ENCODE results near the gene SPACA6. TPM values are rescaled to one million over a fixed set of nuclear protein-coding genes. Genes with fewer than 3 reads are reported as not detected.

Gene SPACA6
- total and polyA plus RNA-seq, 10 of the 15 experiments (the other 5 are each of a cell fraction or from before 2014, with no cell fraction given), result 0.31 to 6.5 (median 1.7) TPM

DNA sequence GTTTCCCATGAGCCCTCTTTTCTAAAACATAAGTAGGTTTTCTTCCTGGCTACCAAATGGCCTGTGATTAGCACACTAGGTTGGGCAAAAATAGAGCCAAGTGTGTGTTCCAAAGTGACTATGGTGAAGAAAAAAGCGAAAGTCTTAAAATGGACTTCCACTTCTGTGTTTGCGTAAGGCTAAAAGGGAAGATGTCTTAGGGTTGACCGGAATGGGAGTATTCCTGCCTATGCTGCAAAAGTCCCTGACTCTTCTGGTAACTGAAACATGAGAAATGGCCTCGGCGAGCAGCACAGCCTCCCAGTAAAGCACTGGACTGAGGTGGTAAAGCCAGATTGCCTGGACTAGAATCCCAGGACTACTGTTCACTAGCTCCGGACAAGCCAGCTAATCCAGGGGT is 61.0 kb downstream of the SPACA6 start:
- H3K9ac ChIP-seq (ENCODE audit: control insufficient read depth, insufficient read depth, low read length), result no peak overlapping the region
- H2AFZ ChIP-seq (ENCODE audit: control insufficient read depth, low read depth, low read length), result no peak overlapping the region
- SMC1A ChIA-PET (ENCODE audit: uncharacterized antibody, unreplicated experiment), result no interaction called here
- H3K9me3 ChIP-seq (replicated peaks; ENCODE audit: control insufficient read depth, insufficient read depth, low read length), result no peaks in the 10 kb centered on the region; the same call in 2 of the 3 replicates
- TF ChIP-seq NKRF (conservative IDR thresholded peaks at IDR 0.05) (no peak), MXI1 (IDR thresholded peaks at IDR 0.05; ENCODE audit: low read depth, low read length) (no peak), SKIL (IDR thresholded peaks at IDR 0.05; ENCODE audit: low read depth, poor library complexity, severe bottlenecking) (no peak), ZNF274 (IDR thresholded peaks at IDR 0.05; ENCODE audit: insufficient read depth, insufficient read length) (no peak), IRF3 (IDR thresholded peaks at IDR 0.05) (no peak), EGR1 (IDR thresholded peaks at IDR 0.05; ENCODE audit: borderline replicate concordance in 1 of 2, low read depth in 2 of 2, low read length in 2 of 2) (no peak), SMC3 (IDR thresholded peaks at IDR 0.05; ENCODE audit: borderline replicate concordance, low read length) (no peak), PAX5 (IDR thresholded peaks at IDR 0.05; ENCODE audit: borderline replicate concordance, low read depth, low read length) (no peak), NFIC (IDR thresholded peaks at IDR 0.05; ENCODE audit: low read depth, low read length) (no peak), MEF2A (IDR thresholded peaks at IDR 0.05; ENCODE audit: insufficient read depth, low read depth, low read length) (no peak), CREM (IDR thresholded peaks at IDR 0.05; ENCODE audit: low read depth) (no peak), BCLAF1 (IDR thresholded peaks at IDR 0.05) (no peak)
- TF ChIP-seq, protein P1, sequence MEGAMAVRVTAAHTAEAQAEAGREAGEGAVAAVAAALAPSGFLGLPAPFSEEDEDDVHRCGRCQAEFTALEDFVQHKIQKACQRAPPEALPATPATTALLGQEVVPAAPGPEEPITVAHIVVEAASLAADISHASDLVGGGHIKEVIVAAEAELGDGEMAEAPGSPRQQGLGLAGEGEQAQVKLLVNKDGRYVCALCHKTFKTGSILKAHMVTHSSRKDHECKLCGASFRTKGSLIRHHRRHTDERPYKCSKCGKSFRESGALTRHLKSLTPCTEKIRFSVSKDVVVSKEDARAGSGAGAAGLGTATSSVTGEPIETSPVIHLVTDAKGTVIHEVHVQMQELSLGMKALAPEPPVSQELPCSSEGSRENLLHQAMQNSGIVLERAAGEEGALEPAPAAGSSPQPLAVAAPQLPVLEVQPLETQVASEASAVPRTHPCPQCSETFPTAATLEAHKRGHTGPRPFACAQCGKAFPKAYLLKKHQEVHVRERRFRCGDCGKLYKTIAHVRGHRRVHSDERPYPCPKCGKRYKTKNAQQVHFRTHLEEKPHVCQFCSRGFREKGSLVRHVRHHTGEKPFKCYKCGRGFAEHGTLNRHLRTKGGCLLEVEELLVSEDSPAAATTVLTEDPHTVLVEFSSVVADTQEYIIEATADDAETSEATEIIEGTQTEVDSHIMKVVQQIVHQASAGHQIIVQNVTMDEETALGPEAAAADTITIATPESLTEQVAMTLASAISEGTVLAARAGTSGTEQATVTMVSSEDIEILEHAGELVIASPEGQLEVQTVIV (IDR thresholded peaks at IDR 0.05; ENCODE audit: borderline replicate concordance, partially characterized antibody), result no peak
- CTCF ChIA-PET, result no interaction called here
- no peak overlapping the region for H3K27ac ChIP-seq (ENCODE audit: control insufficient read depth, insufficient read depth)
- H3K27me3 ChIP-seq (replicated peaks in 1 of 2; ENCODE audit: control insufficient read depth in 2 of 2, insufficient read depth in 2 of 2, low read length in 1 of 2), result no peaks in the 10 kb centered on the region
- H3K36me3 ChIP-seq (ENCODE audit: control insufficient read depth in 2 of 2, insufficient read depth in 2 of 2, low read length in 1 of 2), result no peaks in the 10 kb centered on the region
- no peaks in the 10 kb centered on the region for H4K20me1 ChIP-seq (ENCODE audit: control insufficient read depth, insufficient read depth)
- POLR2A ChIA-PET, result no interaction called here
- in situ Hi-C loops (cut with MboI), result no loop called here
- intact Hi-C loops (cut with micrococcal nuclease; ENCODE audit: unreplicated experiment), result no loop called here
- DNase-seq (ENCODE audit: low read depth, low spot score) (no peak), FAIRE-seq (no peak), ATAC-seq (no peak)
- 43% methylated on average over 6 of the region's 6 CpGs for WGBS (ENCODE audit: insufficient coverage, insufficient replicate concordance, low lambda C conversion rate, missing lambda C conversion rate)
- H3K4me1 ChIP-seq (ENCODE audit: control insufficient read depth, insufficient read depth, low read length), result no peaks in the 10 kb centered on the region
- no TSS peak for BruUV-seq (replicated peaks)
- no peak overlapping the region for H3K4me2 ChIP-seq (ENCODE audit: control insufficient read depth, insufficient read depth)
- no peaks in the 10 kb centered on the region for H3K79me2 ChIP-seq (ENCODE audit: control insufficient read depth, insufficient read depth, low read length)
- H3K4me3 ChIP-seq, result no peak overlapping the region
- RAD21 ChIA-PET (ENCODE audit: unreplicated experiment), result no interaction called here

Measured in GM12878 (cell line).